Mucosa of gallbladder (tissue), 1 donor: Measurements from ENCODE around the gene PGAM2. TPM values are rescaled to one million over a fixed set of nuclear protein-coding genes. Genes with fewer than 3 reads are reported as not detected.

Source experiments
- DNase-seq: peaks from one replicate; pipeline ENCODE4 v3.0.0-alpha.2; 2020; ENCODE audit warnings: low spot score
- total RNA-seq: library from RNA; stranded (reverse); gene quantifications from one replicate; pipeline ENCODE4 v1.2.1, GENCODE V29; 2021
- donor health status: DM: no; HTN: no; CAD: no.

Gene PGAM2
- total RNA-seq, result 12.9 TPM

DNA sequence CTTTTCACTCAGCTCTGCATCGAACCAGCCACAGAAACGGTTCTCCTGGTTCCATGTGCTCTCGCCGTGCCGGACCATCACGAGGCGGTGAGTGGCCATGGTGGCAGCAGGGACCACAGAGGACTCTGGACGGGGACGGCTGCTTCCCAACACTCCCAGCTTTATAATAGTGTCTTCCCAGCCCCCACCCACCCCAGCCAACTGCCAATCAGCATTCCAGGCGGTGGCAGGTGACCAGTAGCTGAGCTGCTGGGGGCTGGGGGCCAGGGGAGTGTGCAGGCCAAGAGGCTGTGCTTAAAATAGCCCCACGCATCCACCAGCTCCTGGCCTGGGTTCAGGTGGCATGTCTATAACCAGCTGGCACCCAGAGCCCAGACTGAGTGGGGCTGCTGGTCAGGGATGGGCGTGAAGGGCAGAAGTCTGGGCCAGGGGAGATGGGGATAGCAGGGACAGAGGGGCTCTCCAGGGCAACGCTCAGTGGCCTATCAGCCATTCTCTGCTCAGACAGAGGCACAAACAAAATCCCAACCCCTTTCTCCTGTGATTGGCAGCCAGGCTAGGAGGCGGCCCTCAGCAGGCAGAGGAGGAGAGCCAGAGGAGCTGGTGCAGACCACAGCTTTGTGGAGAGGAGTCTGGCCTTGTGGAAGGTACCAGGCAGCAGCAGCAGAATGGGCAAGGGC lies at the start of gene PGAM2:
Gene PGAM2 (minus strand): TSS at position 137 of the 680 bp plus-strand sequence. CDS start 38 bp downstream, at position 99.
- no peak for DNase-seq

DNA sequence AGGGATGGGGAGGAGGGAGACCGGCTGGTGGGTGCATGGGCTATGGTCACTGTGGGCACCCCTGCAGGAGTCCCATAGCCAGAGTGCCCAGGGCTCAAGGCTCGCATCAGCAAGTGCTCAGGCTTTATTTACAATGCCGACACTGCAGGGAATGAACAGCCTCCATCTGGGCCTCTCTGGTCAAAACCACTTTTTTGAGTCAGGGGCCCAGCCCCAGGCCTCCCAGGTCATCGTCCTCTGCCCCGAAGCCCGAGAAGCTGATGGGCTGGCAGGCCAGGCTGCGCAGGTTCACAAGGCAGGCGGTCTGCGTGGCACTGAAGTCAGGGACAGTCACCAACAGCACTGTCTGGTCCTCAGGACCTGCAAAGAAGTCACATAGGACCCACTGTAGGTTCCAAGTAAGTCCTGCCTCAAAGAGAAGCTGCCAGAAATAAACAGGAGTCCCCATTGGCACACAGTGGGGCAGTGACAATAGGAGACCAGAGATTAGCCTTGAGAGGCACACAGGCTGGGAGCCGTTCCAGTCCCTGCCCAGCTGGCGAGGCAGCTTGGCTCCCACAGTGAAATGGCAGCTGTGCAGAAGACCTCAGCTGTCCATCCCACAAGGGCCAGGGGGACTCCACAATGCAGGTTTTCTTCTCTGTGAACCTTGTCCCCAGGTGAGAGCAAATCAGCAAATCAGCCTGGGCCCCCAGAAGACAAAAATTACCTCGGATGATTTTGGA lies 49.4 kb upstream of the PGAM2 start:
- no peak for DNase-seq

DNA sequence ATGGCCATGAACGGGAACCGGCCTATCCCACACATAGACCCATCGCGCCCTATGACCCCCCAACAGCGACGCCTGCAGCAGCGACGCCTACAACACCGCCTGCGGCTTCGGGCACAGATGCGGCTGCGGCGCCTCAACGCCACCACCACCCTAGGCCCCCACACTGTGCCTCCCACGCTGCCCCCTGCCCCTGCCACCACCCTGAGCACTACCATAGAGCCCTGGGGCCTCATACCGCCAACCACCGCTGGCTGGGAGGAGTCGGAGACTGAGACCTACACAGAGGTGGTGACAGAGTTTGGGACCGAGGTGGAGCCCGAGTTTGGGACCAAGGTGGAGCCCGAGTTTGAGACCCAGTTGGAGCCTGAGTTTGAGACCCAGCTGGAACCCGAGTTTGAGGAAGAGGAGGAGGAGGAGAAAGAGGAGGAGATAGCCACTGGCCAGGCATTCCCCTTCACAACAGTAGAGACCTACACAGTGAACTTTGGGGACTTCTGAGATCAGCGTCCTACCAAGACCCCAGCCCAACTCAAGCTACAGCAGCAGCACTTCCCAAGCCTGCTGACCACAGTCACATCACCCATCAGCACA lies 48.5 kb upstream of the PGAM2 start:
- no peak for DNase-seq

DNA sequence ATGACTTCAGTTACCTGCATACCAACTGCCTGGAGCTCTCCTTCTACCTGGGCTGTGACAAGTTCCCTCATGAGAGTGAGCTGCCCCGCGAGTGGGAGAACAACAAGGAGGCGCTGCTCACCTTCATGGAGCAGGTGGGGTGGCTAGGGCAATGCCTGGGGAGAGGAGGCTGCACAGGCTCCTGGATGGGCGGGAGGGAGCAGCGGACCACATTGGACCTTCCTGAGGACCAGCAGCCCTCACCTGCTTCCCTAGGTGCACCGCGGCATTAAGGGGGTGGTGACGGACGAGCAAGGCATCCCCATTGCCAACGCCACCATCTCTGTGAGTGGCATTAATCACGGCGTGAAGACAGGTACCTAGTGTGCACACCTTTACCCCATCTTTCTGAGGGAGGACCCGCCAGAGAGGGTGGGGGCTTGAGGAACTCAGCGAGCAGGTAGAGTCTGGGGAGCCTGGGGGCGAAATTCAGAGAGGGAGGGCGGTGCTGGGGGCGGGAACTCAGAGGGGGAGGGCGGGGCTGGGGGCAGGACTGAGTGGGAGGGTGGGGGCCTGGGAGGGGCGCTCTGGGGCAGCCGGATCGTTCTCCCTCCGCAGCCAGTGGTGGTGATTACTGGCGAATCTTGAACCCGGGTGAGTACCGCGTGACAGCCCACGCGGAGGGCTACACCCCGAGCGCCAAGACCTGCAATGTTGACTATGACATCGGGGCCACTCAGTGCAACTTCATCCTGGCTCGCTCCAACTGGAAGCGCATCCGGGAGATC lies 47.8 kb upstream of the PGAM2 start:
- DNase-seq, result no peak

DNA sequence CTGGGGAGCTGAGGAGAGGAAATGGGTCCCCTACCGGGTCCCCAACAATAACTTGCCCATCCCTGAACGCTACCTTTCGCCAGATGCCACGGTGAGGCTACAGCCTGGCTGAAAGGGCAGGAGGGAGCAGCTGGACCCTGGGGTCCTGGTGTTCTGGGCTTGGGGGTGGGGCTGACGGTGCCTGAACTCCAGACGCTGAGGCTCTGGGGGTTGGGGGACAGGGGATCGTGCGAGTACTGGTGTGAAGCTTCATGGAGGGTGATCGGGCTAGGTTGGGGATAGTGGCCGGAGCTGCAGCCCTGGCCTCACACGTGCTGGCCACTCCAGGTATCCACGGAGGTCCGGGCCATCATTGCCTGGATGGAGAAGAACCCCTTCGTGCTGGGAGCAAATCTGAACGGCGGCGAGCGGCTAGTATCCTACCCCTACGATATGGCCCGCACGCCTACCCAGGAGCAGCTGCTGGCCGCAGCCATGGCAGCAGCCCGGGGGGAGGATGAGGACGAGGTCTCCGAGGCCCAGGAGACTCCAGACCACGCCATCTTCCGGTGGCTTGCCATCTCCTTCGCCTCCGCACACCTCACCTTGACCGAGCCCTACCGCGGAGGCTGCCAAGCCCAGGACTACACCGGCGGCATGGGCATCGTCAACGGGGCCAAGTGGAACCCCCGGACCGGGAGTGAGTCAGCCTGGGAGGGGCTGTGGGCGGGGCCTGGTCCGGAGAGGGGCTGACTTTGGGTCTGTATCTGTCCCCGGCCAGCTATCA lies 47.0 kb upstream of the PGAM2 start:
- no peak for DNase-seq

DNA sequence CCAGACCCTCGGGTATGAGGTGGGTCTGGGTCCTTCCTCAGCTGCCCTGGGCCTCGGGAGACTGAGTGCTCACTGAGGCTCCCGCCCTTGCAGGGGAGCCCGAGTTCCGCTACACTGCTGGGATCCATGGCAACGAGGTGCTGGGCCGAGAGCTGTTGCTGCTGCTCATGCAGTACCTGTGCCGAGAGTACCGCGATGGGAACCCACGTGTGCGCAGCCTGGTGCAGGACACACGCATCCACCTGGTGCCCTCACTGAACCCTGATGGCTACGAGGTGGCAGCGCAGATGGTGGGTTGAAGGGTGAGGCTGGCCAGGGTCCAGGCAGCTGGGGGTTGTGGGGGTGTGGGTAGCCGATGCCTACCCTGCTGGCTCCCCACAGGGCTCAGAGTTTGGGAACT lies 46.4 kb upstream of the PGAM2 start:
- no peak for DNase-seq

DNA sequence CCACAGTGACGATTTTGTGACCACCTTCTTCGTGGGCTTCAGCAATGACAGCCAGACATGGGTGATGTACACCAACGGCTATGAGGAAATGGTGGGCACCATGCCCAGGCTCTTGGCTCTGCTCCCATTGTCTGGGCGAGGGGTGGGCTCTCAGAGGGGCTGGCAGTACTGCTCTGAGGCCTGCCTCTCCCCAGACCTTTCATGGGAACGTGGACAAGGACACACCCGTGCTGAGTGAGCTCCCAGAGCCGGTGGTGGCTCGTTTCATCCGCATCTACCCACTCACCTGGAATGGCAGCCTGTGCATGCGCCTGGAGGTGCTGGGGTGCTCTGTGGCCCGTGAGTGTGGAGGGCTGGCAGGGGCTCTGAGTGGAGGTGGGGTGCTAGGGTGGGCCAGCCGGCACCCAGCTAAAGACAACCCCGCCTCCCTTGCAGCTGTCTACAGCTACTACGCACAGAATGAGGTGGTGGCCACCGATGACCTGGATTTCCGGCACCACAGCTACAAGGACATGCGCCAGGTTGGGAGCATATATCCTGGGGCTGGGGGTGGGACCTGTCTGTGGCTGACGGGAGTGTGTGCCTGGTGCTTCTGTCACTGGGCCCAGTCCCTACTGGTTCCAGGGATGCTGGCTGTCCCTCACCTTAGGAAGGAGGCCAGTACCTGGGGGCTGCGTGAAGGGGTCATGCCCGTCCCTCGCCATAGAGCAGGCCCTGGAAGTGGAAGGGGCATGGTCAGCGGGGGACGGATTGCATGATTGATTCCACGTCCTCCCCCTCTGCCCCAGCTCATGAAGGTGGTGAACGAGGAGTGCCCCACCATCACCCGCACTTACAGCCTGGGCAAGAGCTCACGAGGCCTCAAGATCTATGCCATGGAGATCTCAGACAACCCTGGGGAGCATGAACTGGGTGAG lies 45.6 kb upstream of the PGAM2 start:
- DNase-seq, result no peak

DNA sequence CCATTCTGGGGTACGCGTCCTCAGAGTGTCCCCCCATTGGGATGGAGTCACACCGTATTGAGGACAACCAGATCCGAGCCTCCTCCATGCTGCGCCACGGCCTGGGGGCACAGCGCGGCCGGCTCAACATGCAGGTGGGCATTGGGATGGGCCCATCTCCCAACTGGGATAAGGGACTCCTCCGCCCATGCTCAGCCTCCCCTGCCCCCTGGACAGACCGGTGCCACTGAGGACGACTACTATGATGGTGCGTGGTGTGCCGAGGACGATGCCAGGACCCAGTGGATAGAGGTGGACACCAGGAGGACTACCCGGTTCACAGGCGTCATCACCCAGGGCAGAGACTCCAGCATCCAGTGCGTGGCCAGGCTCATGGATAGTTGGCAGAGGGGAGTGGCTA lies 44.6 kb upstream of the PGAM2 start:
- DNase-seq, result no peak

DNA sequence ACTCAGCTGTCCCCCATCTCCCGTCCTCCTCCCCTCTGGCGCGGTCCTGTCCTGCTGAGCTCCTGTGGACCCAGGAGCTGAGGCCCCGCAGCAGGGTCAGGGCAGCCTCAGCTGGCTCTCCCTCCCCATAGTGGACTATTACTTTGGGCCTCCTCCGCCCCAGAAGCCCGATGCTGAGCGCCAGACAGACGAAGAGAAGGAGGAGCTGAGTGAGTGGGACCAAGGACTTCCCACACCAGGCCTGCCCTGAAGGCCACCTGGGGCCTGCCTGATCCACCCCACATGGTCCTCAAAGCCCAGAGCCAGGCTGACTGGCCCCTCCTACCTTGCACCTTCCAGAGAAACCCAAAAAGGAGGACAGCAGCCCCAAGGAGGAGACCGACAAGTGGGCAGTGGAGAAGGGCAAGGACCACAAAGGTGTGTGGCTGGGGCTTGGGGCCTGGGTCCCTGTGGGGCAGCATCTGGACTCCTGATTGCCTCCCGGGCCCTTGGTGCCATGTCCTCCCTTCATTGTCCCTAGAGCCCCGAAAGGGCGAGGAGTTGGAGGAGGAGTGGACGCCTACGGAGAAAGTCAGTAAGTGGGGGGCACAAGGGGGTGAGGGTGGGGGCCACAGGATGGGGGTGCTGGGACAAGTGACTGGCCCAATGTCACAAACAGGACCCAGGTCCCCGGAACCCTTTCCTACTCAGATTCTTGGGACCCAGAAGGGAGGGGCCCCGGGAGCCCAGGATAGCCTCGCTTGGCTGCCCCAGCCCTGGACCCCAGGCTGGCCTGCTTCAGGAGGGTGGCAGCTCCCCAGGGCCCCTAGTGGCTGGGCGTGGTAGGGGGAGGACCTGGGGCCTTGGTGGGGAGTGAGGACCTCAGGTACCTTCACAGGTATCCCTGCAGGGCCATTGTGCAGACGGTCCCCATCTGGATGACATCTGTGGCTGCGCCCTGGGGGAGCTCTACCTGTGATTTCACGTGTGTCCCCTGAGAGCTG lies 43.7 kb upstream of the PGAM2 start:
- no peak for DNase-seq

DNA sequence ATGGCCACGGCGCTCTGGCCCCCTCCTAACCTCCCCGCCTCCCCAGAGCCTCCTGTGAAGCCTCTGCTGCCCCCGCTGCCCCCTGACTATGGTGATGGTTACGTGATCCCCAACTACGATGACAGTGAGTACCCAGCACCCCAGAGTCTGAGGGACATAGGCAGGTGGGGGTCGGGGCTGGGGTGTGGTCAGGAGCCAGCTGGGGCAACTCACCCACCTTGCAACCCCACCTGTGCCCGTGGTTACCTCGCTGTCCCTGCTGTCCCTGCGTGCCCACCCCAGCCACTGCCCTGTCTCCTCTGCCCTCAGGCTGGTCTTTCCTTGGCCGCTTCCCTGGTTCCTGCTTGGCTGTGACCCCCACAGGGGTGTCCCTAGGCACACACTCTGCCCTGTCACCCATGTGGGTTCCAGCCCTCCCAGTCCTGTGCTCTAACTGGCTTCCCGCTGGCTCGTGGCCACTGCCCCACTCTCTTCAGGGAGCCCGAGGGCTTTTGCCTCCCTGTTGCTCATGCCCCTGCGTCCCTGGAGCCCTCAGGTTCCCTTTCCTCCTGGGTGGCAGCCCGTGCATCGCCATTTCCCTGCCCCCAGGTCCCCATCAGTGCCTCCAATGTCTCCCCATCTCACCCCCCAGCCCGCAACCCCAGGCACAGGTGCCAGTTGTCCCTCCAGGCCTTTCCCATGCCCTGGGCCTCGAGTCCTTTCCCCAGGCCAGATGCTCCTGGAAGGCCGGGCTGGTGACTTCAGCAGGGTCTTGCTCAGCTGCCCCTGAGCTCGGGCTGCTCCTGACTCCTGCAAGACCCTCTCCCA lies 42.8 kb upstream of the PGAM2 start:
- DNase-seq, result no peak

DNA sequence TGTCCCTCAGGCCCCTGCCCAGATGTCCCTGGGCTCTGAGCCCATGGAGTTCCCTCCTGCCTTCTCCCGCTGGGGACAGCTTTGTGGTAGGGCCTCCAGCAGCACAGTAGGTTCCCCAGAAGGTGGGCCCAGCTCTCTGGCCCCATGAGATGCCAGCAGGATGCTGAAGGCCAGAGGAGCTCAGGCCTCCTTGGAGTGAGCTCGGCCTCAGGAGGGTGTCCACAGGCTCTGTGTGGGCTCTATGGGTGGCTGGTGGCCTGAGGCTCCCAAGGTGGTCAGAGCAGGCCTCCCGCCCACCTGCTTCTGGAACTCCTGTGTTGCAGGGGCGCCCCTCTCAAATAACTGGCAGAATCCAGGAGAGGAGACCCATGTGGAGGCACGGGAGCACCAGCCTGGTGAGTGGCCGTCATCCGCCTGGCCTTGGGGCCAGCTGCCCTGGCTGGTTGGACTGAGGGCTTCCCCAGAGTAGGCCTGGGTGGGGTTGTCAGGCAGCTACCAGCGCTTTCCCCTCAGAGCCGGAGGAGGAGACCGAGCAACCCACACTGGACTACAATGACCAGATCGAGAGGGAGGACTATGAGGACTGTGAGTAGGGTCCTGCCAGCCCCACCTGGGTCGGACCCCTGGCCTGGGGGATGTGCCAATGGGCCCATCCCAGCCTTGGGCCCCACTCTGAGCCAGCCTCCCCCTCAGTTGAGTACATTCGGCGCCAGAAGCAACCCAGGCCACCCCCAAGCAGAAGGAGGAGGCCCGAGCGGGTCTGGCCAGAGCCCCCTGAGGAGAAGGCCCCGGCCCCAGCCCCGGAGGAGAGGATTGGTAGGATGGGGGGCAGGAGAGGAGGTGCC lies 42.0 kb upstream of the PGAM2 start:
- no peak for DNase-seq

DNA sequence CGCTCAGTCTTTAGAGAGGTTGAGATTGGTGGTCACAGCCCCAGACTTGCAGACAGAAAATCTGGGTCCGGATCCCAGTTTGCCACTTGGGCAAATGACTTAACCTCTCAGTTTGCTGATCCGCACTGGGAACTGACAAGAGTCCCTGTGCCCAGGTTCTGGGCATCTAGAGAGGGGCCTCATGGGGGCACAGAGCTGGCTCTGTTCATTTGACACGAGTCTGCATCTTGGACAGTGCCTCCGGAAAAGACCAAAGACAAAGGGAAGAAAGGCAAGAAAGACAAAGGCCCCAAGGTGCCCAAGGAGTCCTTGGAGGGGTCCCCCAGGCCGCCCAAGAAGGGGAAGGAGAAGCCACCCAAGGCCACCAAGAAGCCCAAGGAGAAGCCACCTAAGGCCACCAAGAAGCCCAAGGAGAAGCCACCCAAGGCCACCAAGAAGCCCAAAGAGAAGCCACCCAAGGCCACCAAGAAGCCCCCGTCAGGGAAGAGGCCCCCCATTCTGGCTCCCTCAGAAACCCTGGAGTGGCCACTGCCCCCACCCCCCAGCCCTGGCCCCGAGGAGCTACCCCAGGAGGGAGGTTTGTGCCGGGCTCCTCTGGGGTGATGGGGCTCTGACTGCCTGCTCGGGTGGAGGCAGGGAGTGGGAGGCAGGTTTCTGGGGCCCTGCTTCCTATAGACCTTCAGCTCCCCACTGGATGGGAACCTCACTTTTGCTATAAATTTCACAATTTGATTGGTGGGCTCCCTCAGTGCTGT lies 41.1 kb upstream of the PGAM2 start:
- no peak for DNase-seq

DNA sequence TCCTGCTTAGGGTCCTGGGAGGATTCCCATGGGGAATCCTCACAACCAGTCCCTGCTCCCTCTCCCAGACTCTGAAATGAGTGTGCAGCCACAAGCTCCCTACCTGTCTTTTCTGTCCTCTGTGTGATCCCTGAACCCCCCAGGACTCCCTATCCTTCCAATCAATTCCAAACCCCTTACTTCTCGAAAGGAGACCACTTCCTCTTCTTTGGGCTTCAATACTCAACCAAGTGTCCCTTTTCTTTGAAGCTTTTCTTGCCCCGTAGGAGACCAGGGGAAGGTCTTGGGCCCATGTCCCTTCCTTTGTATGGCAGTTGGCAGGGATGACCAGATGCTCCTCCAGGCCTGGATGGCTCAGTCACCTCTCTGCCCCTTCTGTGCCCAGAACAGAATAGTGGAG lies 40.5 kb upstream of the PGAM2 start:
- no peak for DNase-seq

DNA sequence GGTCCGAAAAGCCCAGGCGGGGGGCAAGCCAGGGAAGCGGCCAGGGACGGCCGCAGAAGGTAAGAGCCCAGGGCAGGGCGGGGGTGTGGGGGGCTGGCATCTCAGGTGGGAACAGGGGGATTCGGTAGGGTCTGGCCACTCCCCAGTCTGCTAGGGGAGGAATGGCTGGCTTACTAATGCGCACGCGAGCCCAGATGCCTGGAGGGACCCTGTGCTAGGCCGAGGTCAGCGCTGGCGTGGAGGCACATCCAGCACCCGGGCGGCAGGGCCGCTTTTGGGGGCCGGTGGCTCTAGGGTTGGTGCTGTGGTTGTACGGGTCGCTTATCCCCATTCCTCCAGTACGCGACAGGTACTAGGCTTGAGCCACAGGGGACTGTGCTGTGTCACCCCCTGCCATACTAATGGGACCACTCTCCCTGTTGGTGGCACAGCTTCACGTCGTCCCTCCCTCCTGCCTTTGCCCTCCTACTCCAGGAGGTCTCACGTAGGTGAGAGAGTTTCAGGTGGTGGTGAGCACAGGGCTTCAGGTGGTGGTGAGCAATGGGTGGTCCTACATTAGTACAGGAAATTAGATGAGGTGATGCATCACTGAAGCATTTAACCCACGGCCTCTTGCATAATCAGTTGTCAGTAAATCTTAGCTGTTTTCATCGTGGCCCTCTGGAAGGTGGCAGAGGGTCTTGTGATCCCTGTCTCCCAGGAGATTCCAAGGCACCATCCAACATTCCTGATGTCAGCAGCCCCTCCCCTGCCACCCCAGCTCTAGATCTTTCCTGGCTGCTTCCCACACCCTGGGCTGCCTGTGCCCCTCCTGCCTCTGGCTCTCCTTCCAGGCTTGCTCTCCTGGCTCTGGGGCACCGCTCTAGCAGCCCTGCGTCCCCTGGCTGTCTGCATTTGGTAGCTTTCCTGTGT lies 39.7 kb upstream of the PGAM2 start:
- DNase-seq, result no peak
